Mesenchymal stem cell (in vitro differentiated cells and primary cell): ENCODE measurements around the gene GRIK2.

Experiments
- DNase-seq: peaks from one replicate; pipeline ENCODE4 v3.0.0-alpha.2; 2013
- H2AFZ ChIP-seq: one replicate; pipeline ENCODE4 v1.6.1; 2013; ENCODE audit warnings: low read depth, mild to moderate bottlenecking, control low read depth, inconsistent platforms, low read length, moderate library complexity
- H2AK5ac ChIP-seq: 2 replicates; pipeline ENCODE4 v1.6.1; 2013; ENCODE audit warnings: low read length, moderate library complexity, mild to moderate bottlenecking, inconsistent platforms; ENCODE audit not compliant: severe bottlenecking
- H2BK120ac ChIP-seq: one replicate; pipeline ENCODE4 v1.6.1; 2013; ENCODE audit warnings: low read depth, mild to moderate bottlenecking, inconsistent platforms, low read length, moderate library complexity
- H2BK12ac ChIP-seq, 2 experiments: one replicate each; pipeline ENCODE4 v1.6.1; 2013; ENCODE audit warnings: inconsistent platforms in 2 of 2, low read length in 2 of 2, mild to moderate bottlenecking in 2 of 2, moderate library complexity in 2 of 2, control low read depth in 1 of 2
- H2BK15ac ChIP-seq: one replicate; pipeline ENCODE4 v1.6.1; 2013; ENCODE audit warnings: mild to moderate bottlenecking, low read depth, inconsistent platforms; ENCODE audit not compliant: poor library complexity, severe bottlenecking
- H2BK5ac ChIP-seq: 2 replicates; pipeline ENCODE4 v1.6.1; 2013; ENCODE audit warnings: low read depth, mild to moderate bottlenecking, low read length, control low read depth, inconsistent platforms; ENCODE audit not compliant: poor library complexity, severe bottlenecking
- H3K14ac ChIP-seq, 2 experiments: one replicate each; pipeline ENCODE4 v1.6.1; 2013; ENCODE audit warnings: inconsistent platforms in 2 of 2, low read length in 2 of 2, control low read depth in 1 of 2, mild to moderate bottlenecking in 1 of 2, moderate library complexity in 1 of 2
- H3K18ac ChIP-seq, 2 experiments: one replicate each; pipeline ENCODE4 v1.6.1; 2013; ENCODE audit warnings: inconsistent platforms in 2 of 2, low read length in 2 of 2, control low read depth in 1 of 2, low read depth in 1 of 2, mild to moderate bottlenecking in 1 of 2
- H3K23ac ChIP-seq, 2 experiments: one replicate each; pipeline ENCODE4 v1.6.1; 2013; ENCODE audit warnings: inconsistent platforms in 2 of 2, low read length in 2 of 2, mild to moderate bottlenecking in 2 of 2, moderate library complexity in 2 of 2, control low read depth in 1 of 2
- H3K27ac ChIP-seq: 2 replicates; pipeline ENCODE4 v1.5.1; 2013; ENCODE audit warnings: mild to moderate bottlenecking, moderate library complexity, low read length, control low read depth, inconsistent platforms; ENCODE audit not compliant: poor library complexity, severe bottlenecking
- H3K27me3 ChIP-seq, 2 experiments: 2 replicates each; pipeline versions ENCODE4 v1.6.1 to v1.7.0; 2013; ENCODE audit warnings: low read length in 2 of 2, mild to moderate bottlenecking in 2 of 2, moderate library complexity in 2 of 2, control low read depth in 1 of 2, inconsistent platforms in 1 of 2; ENCODE audit not compliant: control insufficient read depth in 1 of 2, insufficient read depth in 1 of 2
- H3K36me3 ChIP-seq, 2 experiments: 2 replicates each; pipeline versions ENCODE4 v1.6.1 to v1.7.0; 2013; ENCODE audit warnings: low read length in 2 of 2, control low read depth in 1 of 2, inconsistent platforms in 1 of 2, low read depth in 1 of 2, mild to moderate bottlenecking in 1 of 2; ENCODE audit not compliant: insufficient read depth in 2 of 2, control insufficient read depth in 1 of 2
- H3K4ac ChIP-seq, 2 experiments: one replicate each; pipeline ENCODE4 v1.6.1; 2013; ENCODE audit warnings: inconsistent platforms in 2 of 2, low read length in 2 of 2, mild to moderate bottlenecking in 2 of 2, moderate library complexity in 2 of 2, control low read depth in 1 of 2, low read depth in 1 of 2
- H3K4me1 ChIP-seq: 2 replicates; pipeline ENCODE4 v1.6.1; 2013; ENCODE audit warnings: low read depth, low read length, control low read depth; ENCODE audit not compliant: control insufficient read depth, insufficient read depth
- H3K4me2 ChIP-seq: 2 replicates; pipeline ENCODE4 v1.6.1; 2013; ENCODE audit warnings: low read length, mild to moderate bottlenecking, inconsistent platforms; ENCODE audit not compliant: poor library complexity, severe bottlenecking
- H3K4me3 ChIP-seq, 2 experiments: 2 replicates each; pipeline versions ENCODE4 v1.5.1 to v1.7.0; 2013; ENCODE audit warnings: low read length in 2 of 2, mild to moderate bottlenecking in 2 of 2, control low read depth in 1 of 2, low read depth in 1 of 2; ENCODE audit not compliant: insufficient read depth in 1 of 2
- H3K79me1 ChIP-seq: replicated peaks from 2 replicates; pipeline ENCODE4 v1.6.1; 2013; ENCODE audit warnings: mild to moderate bottlenecking, control low read depth, low read length, inconsistent platforms; ENCODE audit not compliant: poor library complexity, severe bottlenecking
- H3K9ac ChIP-seq: 2 replicates; pipeline ENCODE4 v1.7.0; 2013; ENCODE audit warnings: mild to moderate bottlenecking, low read length, moderate library complexity
- H3K9me3 ChIP-seq: 2 replicates; pipeline ENCODE4 v1.7.0; 2013; ENCODE audit warnings: mild to moderate bottlenecking, low read length; ENCODE audit not compliant: control insufficient read depth
- H4K8ac ChIP-seq: one replicate; pipeline ENCODE4 v1.6.1; 2013; ENCODE audit warnings: inconsistent platforms, mild to moderate bottlenecking, low read length, moderate library complexity
- H4K91ac ChIP-seq: one replicate; pipeline ENCODE4 v1.6.1; 2013; ENCODE audit warnings: mild to moderate bottlenecking, low read length, inconsistent platforms
- WGBS: methylation state at CpG from one replicate; pipeline ENCODE4 v1.1.7; 2013; ENCODE audit warnings: mixed read lengths; 5-methylcytosine and 5-hydroxymethylcytosine counted together

Gene GRIK2

DNA sequence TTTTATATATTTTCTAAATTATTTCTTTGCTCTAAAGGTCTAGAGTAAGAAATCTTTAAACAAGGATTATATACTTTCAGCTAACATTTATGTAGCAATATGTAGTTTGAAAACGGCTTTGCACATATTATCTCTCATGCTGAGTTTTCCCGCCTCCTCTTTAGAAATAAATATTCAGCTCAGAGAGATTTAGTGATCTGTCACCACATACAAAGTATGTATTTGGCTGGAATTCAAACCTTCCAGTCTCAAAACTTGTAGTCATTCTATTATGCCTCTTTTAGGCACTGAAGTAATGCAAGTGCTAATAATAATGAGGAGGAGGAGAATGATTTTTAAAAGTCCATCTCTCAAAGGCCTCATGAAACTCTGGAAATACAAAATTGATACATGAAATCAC lies 525.0 kb downstream of the GRIK2 start:
- Histone ChIP-seq H2AFZ (no peak overlapping the region), H4K8ac (no peak overlapping the region), H4K91ac (no peak overlapping the region), H3K79me1 (no peaks in the 10 kb centered on the region), H2BK5ac (no peak overlapping the region), H3K4ac (no peak overlapping the region), H2BK12ac (no peak overlapping the region), H3K9ac (no peak overlapping the region), H3K27ac (no peak overlapping the region), H3K4me1 (no peaks in the 10 kb centered on the region), H3K9me3 (no peaks in the 10 kb centered on the region), H3K18ac (no peak overlapping the region), H3K23ac (no peak overlapping the region), H3K27me3 (no peaks in the 10 kb centered on the region), H2BK15ac (no peak overlapping the region), H3K36me3 (no peaks in the 10 kb centered on the region), H2BK120ac (no peak overlapping the region), H3K14ac (no peak overlapping the region), H3K4me3 (no peak overlapping the region), H3K4me2 (no peak overlapping the region), H2AK5ac (no peak overlapping the region)
- WGBS, result 60% methylated on average over 1 of the region's 2 CpGs
- no peak for DNase-seq

DNA sequence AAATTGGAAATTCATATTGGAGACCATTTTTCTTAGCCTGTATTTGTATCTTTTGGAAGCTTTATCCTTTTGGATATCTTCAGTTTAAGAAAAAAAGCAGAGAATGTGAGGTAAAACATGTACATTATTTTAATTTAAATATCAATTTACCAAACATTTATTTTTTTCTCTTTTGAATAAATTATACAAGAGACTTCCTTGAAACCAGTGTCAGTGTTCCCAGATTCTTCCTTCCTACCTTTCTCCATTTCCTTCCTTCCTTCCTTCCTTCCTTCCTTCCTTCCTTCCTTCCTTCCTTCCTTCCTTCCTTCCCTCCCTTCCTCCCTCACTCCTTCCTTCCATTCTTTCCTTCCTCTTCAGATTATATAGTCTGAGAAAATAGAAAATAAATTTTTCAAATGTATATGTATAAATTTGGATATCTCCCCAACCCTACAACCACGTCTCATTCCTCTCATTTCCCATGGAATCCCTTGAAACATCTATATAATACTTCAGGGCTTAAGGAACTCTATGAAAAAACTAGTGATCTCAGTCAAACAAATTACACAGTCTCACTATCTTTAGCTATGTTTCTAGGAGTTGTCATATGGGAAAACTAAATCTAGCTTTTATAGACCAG lies 528.4 kb downstream of the GRIK2 start:
- no peaks in the 10 kb centered on the region for H3K27me3 ChIP-seq
- H4K8ac ChIP-seq, result no peak overlapping the region

DNA sequence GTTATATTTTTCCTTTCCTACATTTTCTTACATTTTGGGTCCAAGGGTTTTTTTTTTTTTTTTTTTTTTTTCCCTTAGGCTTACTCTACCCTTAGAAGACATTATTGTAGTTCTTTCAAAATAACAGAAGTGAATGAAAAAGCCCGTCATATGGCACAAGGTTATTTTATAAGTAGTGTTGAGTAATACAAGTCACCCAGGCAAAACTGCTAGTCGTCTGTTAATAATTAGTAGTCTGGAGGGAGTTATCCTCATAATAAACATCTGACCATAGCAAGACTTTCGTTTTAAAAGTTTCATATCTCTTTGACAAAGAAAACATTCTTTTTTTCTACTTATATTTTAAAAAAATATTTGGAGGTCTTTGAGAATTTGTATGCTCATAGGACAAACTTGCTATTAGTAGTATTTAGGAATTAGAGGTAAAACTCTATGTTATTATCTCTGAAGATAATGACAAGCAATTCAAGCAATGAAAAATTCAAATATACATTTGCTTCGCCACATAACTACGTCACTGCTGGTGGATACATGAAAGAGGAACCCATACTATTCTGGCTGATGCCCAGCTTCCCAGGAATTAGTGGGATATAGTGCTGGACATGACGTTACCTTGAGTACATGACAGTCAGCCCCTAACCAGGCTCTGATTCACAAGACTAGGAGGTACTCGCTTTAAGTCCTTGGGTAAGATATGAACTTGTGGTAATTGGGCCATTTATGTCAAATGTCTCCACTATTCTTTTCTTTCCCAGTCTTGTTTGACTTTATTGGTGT lies 532.8 kb downstream of the GRIK2 start:
- Histone ChIP-seq H2BK120ac (no peak overlapping the region), H3K27me3 (no peaks in the 10 kb centered on the region), H4K91ac (no peak overlapping the region), H3K4me2 (no peak overlapping the region), H4K8ac (no peak overlapping the region), H3K4me3 (no peak overlapping the region), H3K9me3 (no peaks in the 10 kb centered on the region), H2AFZ (no peak overlapping the region), H3K14ac (no peak overlapping the region), H3K27ac (no peak overlapping the region), H2BK5ac (no peak overlapping the region), H3K4ac (no peak overlapping the region), H2BK15ac (no peak overlapping the region), H2BK12ac (no peak overlapping the region), H3K4me1 (no peaks in the 10 kb centered on the region), H3K18ac (no peak overlapping the region), H3K9ac (no peak overlapping the region), H3K36me3 (no peaks in the 10 kb centered on the region), H3K23ac (no peak overlapping the region), H2AK5ac (no peak overlapping the region), H3K79me1 (no peaks in the 10 kb centered on the region)
- no peak for DNase-seq
- 97% methylated on average over 3 of the region's 7 CpGs for WGBS

More for the DNA sequence above, 528.4 kb downstream of the GRIK2 start:
- no peak overlapping the region for H3K4me2 ChIP-seq
- H2AK5ac ChIP-seq, result no peak overlapping the region
- H3K23ac ChIP-seq, result no peak overlapping the region
- H3K4me3 ChIP-seq, result no peak overlapping the region
- 100% methylated on average over 1 of the region's 1 CpG for WGBS
- no peak overlapping the region for H2BK5ac ChIP-seq
- no peak overlapping the region for H3K9ac ChIP-seq
- H3K36me3 ChIP-seq, result no peaks in the 10 kb centered on the region
- H3K79me1 ChIP-seq, result no peaks in the 10 kb centered on the region
- DNase-seq, result no peak
- no peaks in the 10 kb centered on the region for H3K9me3 ChIP-seq
- no peak overlapping the region for H3K18ac ChIP-seq
- no peak overlapping the region for H3K14ac ChIP-seq
- H2BK15ac ChIP-seq, result no peak overlapping the region
- H3K27ac ChIP-seq, result no peak overlapping the region
- H3K4me1 ChIP-seq, result no peaks in the 10 kb centered on the region
- H4K91ac ChIP-seq, result no peak overlapping the region
- H3K4ac ChIP-seq, result no peak overlapping the region
- H2AFZ ChIP-seq, result no peak overlapping the region
- no peak overlapping the region for H2BK120ac ChIP-seq
- no peak overlapping the region for H2BK12ac ChIP-seq

DNA sequence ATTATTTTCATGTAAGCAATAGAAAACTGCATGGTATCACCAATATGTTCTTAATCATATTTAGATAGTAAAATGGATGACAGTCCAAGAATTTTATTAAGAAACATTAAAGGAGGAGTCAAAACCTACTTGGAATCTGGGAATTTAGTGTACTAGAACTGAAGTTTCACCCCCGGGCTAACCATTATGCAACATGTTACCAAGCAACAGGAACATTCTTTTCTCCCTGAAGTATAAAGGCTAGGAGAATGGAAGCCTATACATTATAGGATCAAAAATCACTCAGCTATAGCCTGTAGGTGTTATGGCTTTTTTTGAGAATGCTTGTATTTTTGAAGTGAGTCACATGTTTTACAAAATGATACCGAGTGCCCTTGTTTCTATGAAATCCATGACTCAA lies 538.3 kb downstream of the GRIK2 start:
- Histone ChIP-seq H3K4me2 (no peak overlapping the region), H3K4ac (no peak overlapping the region)

More for the DNA sequence above, 538.3 kb downstream of the GRIK2 start:
- no peak overlapping the region for H2AK5ac ChIP-seq
- no peak overlapping the region for H3K14ac ChIP-seq
- no peak overlapping the region for H2BK120ac ChIP-seq
- H3K27me3 ChIP-seq, result no peaks in the 10 kb centered on the region
- H3K9ac ChIP-seq, result no peak overlapping the region
- no peaks in the 10 kb centered on the region for H3K4me1 ChIP-seq
- H3K18ac ChIP-seq, result no peak overlapping the region
- no peak overlapping the region for H4K8ac ChIP-seq
- H3K23ac ChIP-seq, result no peak overlapping the region
- H3K36me3 ChIP-seq, result no peaks in the 10 kb centered on the region
- H3K27ac ChIP-seq, result no peak overlapping the region
- no peak overlapping the region for H2BK12ac ChIP-seq
- no peak overlapping the region for H3K4me3 ChIP-seq
- H2AFZ ChIP-seq, result no peak overlapping the region
- H3K79me1 ChIP-seq, result no peaks in the 10 kb centered on the region
- DNase-seq, result no peak
- H2BK15ac ChIP-seq, result no peak overlapping the region
- H2BK5ac ChIP-seq, result no peak overlapping the region
- WGBS, result no CpG with 5 or more reads among the region's 2 CpGs
- H3K9me3 ChIP-seq, result no peaks in the 10 kb centered on the region
- no peak overlapping the region for H4K91ac ChIP-seq
